Nephron progenitor cell (in vitro differentiated cells): Measurements from ENCODE around the gene YPEL5.
"Not testable (repeated sequence)": the region's sequence is repeated elsewhere in the genome, so short reads cannot be mapped to it uniquely, and the experiment has no call there.

Experiments used
- DNase-seq: peaks from one replicate; pipeline ENCODE4 v3.0.0; 2021
- H3K27ac Mint-ChIP-seq: 2 replicates; pipeline ENCODE4 v1.8.0; 2021; ENCODE audit warnings: mild to moderate bottlenecking, moderate library complexity, mixed read lengths
- H3K27me3 Mint-ChIP-seq: 2 replicates; pipeline ENCODE4 v1.8.0; 2021; ENCODE audit warnings: mild to moderate bottlenecking, low read depth, mixed read lengths; ENCODE audit not compliant: poor library complexity
- H3K36me3 Mint-ChIP-seq: 2 replicates; pipeline ENCODE4 v1.8.0; 2021; ENCODE audit warnings: low read depth, mixed read lengths
- H3K4me1 Mint-ChIP-seq: 2 replicates; pipeline ENCODE4 v1.8.0; 2021; ENCODE audit warnings: mixed read lengths
- H3K4me3 Mint-ChIP-seq: 2 replicates; pipeline ENCODE4 v1.8.0; 2021; ENCODE audit warnings: mild to moderate bottlenecking, moderate library complexity, mixed read lengths
- H3K9me3 Mint-ChIP-seq: 2 replicates; pipeline ENCODE4 v1.8.0; 2021; ENCODE audit warnings: mild to moderate bottlenecking, moderate library complexity, mixed read lengths
- CTCF ChIP-seq: fragments of 200-600 bp; sonication (generic); IDR thresholded peaks from 2 replicates; pipeline ENCODE4 v1.5.0; 2021; ENCODE audit warnings: antibody characterized with exemption

The YPEL5 gene

DNA sequence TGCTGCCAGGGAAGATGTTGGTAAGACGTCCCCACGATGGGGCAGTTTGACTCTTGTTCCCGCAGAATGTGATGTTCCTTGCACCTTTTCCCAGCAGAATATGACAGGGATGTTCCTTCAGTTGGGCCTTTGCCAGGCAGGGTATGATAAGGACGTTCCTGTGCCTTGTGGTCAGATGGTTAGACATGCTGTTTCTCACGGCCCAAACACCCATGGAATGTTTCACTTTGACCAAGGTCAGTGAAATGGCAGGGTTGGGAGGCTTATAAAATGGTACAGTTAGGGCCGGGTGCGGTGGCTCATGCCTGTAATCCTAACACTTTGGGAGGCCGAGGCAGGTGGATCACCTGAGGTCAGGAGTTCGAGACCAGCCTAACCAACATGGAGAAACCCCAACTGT, 40.3 kb upstream of the YPEL5 start:
- no peak for TF ChIP-seq CTCF

GRCh38 chr2:30108192-30108591, 38.6 kb upstream of the YPEL5 start:
- H3K36me3 Mint-ChIP-seq = no peaks in the 10 kb centered on the region
- H3K4me3 Mint-ChIP-seq = no peak overlapping the region
- no peak overlapping the region for H3K27ac Mint-ChIP-seq
- peaks cover 28% of the 10 kb centered on the region for H3K27me3 Mint-ChIP-seq
- H3K9me3 Mint-ChIP-seq = no peaks in the 10 kb centered on the region
- DNase-seq = no peak
- H3K4me1 Mint-ChIP-seq = no peaks in the 10 kb centered on the region
- TF ChIP-seq CTCF = no peak

More for the DNA sequence above, 40.3 kb upstream of the YPEL5 start:
- Mint-ChIP-seq H3K27ac (no peak overlapping the region), H3K36me3 (no peaks in the 10 kb centered on the region), H3K9me3 (no peaks in the 10 kb centered on the region), H3K4me3 (no peak overlapping the region), H3K27me3 (peaks cover 15% of the 10 kb centered on the region), H3K4me1 (peaks cover 3% of the 10 kb centered on the region)
- DNase-seq = no peak

GRCh38 chr2:30108851-30109250, 38.0 kb upstream of the YPEL5 start:
- Mint-ChIP-seq H3K9me3 (no peaks in the 10 kb centered on the region), H3K36me3 (no peaks in the 10 kb centered on the region), H3K4me3 (no peak overlapping the region), H3K27me3 (peaks cover 32% of the 10 kb centered on the region), H3K4me1 (no peaks in the 10 kb centered on the region), H3K27ac (no peak overlapping the region)
- no peak for TF ChIP-seq CTCF
- DNase-seq = no peak

DNA sequence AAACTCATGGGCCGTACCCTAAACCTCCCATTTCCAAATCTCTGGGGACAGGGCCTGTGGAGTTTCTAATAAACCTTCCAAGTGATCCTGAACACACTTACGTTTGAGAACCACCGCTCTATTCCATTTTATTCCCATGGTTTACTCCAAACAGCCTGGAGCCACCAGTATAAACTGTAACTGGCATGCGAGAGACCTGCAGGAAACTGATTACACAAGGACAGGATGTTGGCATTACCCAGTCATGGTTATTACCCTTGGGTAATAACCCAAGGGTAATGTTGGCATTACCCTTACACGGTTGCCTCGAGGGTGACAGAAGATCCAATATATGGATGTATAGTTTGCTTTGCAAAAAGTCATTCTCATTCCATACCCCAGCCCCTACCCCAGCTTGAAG, 37.0 kb upstream of the YPEL5 start:
- Mint-ChIP-seq H3K9me3 (no peaks in the 10 kb centered on the region), H3K27ac (no peak overlapping the region), H3K27me3 (peaks cover 36% of the 10 kb centered on the region), H3K4me3 (no peak overlapping the region), H3K36me3 (no peaks in the 10 kb centered on the region), H3K4me1 (no peaks in the 10 kb centered on the region)
- DNase-seq = no peak
- TF ChIP-seq CTCF = no peak

DNA sequence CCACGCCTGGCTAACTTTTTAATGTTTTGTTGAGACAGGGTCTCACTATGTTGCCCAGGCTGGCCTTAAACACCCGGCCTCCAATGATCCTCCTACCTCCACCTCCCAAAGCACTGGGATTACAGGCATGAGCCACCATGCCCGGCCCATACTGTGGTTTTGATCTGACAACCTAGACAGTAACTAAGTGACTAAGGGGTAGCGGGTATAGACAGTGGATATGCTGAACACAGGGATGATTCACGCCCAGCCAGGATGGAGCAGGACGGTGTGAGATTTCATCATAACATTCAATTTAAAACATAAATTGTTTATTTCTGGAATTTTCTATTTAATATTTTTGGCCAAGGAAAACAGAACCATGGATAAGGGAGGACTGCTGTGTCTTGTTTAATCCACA, 36.0 kb upstream of the YPEL5 start:
- Mint-ChIP-seq H3K9me3 (no peaks in the 10 kb centered on the region), H3K4me1 (peaks cover 7% of the 10 kb centered on the region), H3K4me3 (no peak overlapping the region), H3K27me3 (peaks cover 40% of the 10 kb centered on the region), H3K27ac (no peak overlapping the region), H3K36me3 (no peaks in the 10 kb centered on the region)
- TF ChIP-seq CTCF = no peak
- no peak for DNase-seq

- not testable (repeated sequence) for DNase-seq, H3K9me3 Mint-ChIP-seq, H3K4me1 Mint-ChIP-seq, H3K4me3 Mint-ChIP-seq, H3K27ac Mint-ChIP-seq, H3K36me3 Mint-ChIP-seq
- peaks cover 44% of the 10 kb centered on the region for H3K27me3 Mint-ChIP-seq
Measured at GRCh38 chr2:30111186-30111585, 35.6 kb upstream of the YPEL5 start.
